Measurements from ENCODE around the gene CCDC148.
"Not testable (repeated sequence)": the region's sequence is repeated elsewhere in the genome, so short reads cannot be mapped to it uniquely, and the experiment has no call there.

Gene CCDC148

GRCh38 chr2:158477202-158477601 lies 20.6 kb upstream of the CCDC148 start:
- Histone ChIP-seq H3K27me3 (ENCODE audit: low read length) (no peaks in the 10 kb centered on the region), H3K4me2 (ENCODE audit: low read depth, low read length, poor library complexity, severe bottlenecking) (no peak overlapping the region), H4K20me1 (ENCODE audit: low read depth, low read length) (no peaks in the 10 kb centered on the region), H3F3A (ENCODE audit: insufficient read depth) (no peaks in the 10 kb centered on the region), H3K9me3 (ENCODE audit: insufficient read depth, low read length) (no peaks in the 10 kb centered on the region), H3K36me3 (ENCODE audit: low read length) (no peaks in the 10 kb centered on the region), H3K79me2 (ENCODE audit: insufficient read depth, low read length) (no peaks in the 10 kb centered on the region), H3K4me3 (ENCODE audit: insufficient read depth, low read length, poor library complexity, severe bottlenecking) (no peak overlapping the region), H3K27ac (ENCODE audit: low read depth, low read length) (no peak overlapping the region), H3K9me2 (replicated peaks; ENCODE audit: insufficient read depth, low read length) (no peaks in the 10 kb centered on the region), H2AFZ (ENCODE audit: low read depth, low read length, severe bottlenecking) (no peak overlapping the region), H3K9ac (ENCODE audit: low read length) (no peak overlapping the region)
- no peak for TF ChIP-seq CTCF (IDR thresholded peaks at IDR 0.05; ENCODE audit: insufficient read depth, low read length, poor library complexity, severe bottlenecking)
- no peak for TF ChIP-seq EZH2phosphoT487 (conservative IDR thresholded peaks at IDR 0.05; ENCODE audit: low read length)

GRCh38 chr2:158474526-158475011 lies 18.0 kb upstream of the CCDC148 start:
- H3K36me3 ChIP-seq (ENCODE audit: low read length); H3K4me3 ChIP-seq (ENCODE audit: insufficient read depth, low read length, poor library complexity, severe bottlenecking); H2AFZ ChIP-seq (ENCODE audit: low read depth, low read length, severe bottlenecking); H3F3A ChIP-seq (ENCODE audit: insufficient read depth); H4K20me1 ChIP-seq (ENCODE audit: low read depth, low read length); H3K27ac ChIP-seq (ENCODE audit: low read depth, low read length); H3K79me2 ChIP-seq (ENCODE audit: insufficient read depth, low read length); H3K9me3 ChIP-seq (ENCODE audit: insufficient read depth, low read length); H3K9ac ChIP-seq (ENCODE audit: low read length); H3K9me2 ChIP-seq (replicated peaks; ENCODE audit: insufficient read depth, low read length); H3K4me2 ChIP-seq (ENCODE audit: low read depth, low read length, poor library complexity, severe bottlenecking); H3K27me3 ChIP-seq (ENCODE audit: low read length): not testable (repeated sequence)

- no peaks in the 10 kb centered on the region for H3K36me3 ChIP-seq (ENCODE audit: low read length)
- H4K20me1 ChIP-seq (ENCODE audit: low read depth, low read length), result no peaks in the 10 kb centered on the region
- no peaks in the 10 kb centered on the region for H3K79me2 ChIP-seq (ENCODE audit: insufficient read depth, low read length)
- no peaks in the 10 kb centered on the region for H3K9me2 ChIP-seq (replicated peaks; ENCODE audit: insufficient read depth, low read length)
- no peak for TF ChIP-seq EZH2phosphoT487 (conservative IDR thresholded peaks at IDR 0.05; ENCODE audit: low read length)
- no peak for TF ChIP-seq CTCF (IDR thresholded peaks at IDR 0.05; ENCODE audit: insufficient read depth, low read length, poor library complexity, severe bottlenecking)
- no peak overlapping the region for H3K9ac ChIP-seq (ENCODE audit: low read length)
- no peaks in the 10 kb centered on the region for H3K27me3 ChIP-seq (ENCODE audit: low read length)
- no peaks in the 10 kb centered on the region for H3F3A ChIP-seq (ENCODE audit: insufficient read depth)
- no peak overlapping the region for H3K4me2 ChIP-seq (ENCODE audit: low read depth, low read length, poor library complexity, severe bottlenecking)
- H3K9me3 ChIP-seq (ENCODE audit: insufficient read depth, low read length), result no peaks in the 10 kb centered on the region
- H3K27ac ChIP-seq (ENCODE audit: low read depth, low read length), result no peak overlapping the region
- no peak overlapping the region for H3K4me3 ChIP-seq (ENCODE audit: insufficient read depth, low read length, poor library complexity, severe bottlenecking)
- no peak overlapping the region for H2AFZ ChIP-seq (ENCODE audit: low read depth, low read length, severe bottlenecking)
These were observed 17.3 kb upstream of the CCDC148 start for GRCh38 chr2:158473719-158474392.

- H2AFZ ChIP-seq (ENCODE audit: low read depth, low read length, severe bottlenecking); H3K4me2 ChIP-seq (ENCODE audit: low read depth, low read length, poor library complexity, severe bottlenecking); H3K4me3 ChIP-seq (ENCODE audit: insufficient read depth, low read length, poor library complexity, severe bottlenecking); H3K27ac ChIP-seq (ENCODE audit: low read depth, low read length); H4K20me1 ChIP-seq (ENCODE audit: low read depth, low read length); H3K9me2 ChIP-seq (replicated peaks; ENCODE audit: insufficient read depth, low read length); H3K79me2 ChIP-seq (ENCODE audit: insufficient read depth, low read length); H3K9ac ChIP-seq (ENCODE audit: low read length); H3F3A ChIP-seq (ENCODE audit: insufficient read depth); H3K27me3 ChIP-seq (ENCODE audit: low read length); H3K9me3 ChIP-seq (ENCODE audit: insufficient read depth, low read length); H3K36me3 ChIP-seq (ENCODE audit: low read length): not testable (repeated sequence)
These were observed 16.7 kb upstream of the CCDC148 start for GRCh38 chr2:158473300-158473699.

GRCh38 chr2:158472829-158473228 lies 16.3 kb upstream of the CCDC148 start:
- not testable (repeated sequence) for H3K4me2 ChIP-seq (ENCODE audit: low read depth, low read length, poor library complexity, severe bottlenecking); H3K9me3 ChIP-seq (ENCODE audit: insufficient read depth, low read length); H3K27me3 ChIP-seq (ENCODE audit: low read length); H3K79me2 ChIP-seq (ENCODE audit: insufficient read depth, low read length); H3K9me2 ChIP-seq (replicated peaks; ENCODE audit: insufficient read depth, low read length); H3K27ac ChIP-seq (ENCODE audit: low read depth, low read length); H4K20me1 ChIP-seq (ENCODE audit: low read depth, low read length); H3K4me3 ChIP-seq (ENCODE audit: insufficient read depth, low read length, poor library complexity, severe bottlenecking); H3F3A ChIP-seq (ENCODE audit: insufficient read depth); H2AFZ ChIP-seq (ENCODE audit: low read depth, low read length, severe bottlenecking); H3K9ac ChIP-seq (ENCODE audit: low read length); H3K36me3 ChIP-seq (ENCODE audit: low read length)
